ENCODE results near the gene RFX7.
"Not testable (repeated sequence)": the region's sequence is repeated elsewhere in the genome, so short reads cannot be mapped to it uniquely, and the experiment has no call there.

Gene RFX7

GRCh38 chr15:56243163-56244037, at the start of gene RFX7:
Gene RFX7 (minus strand): TSS chr15:56243879. CDS start chr15:56243285, 594 bp downstream.
- peak; percentile 19 for DNase-seq

GRCh38 chr15:56292546-56293316, 49.1 kb upstream of the RFX7 start:
- DNase-seq = no peak

GRCh38 chr15:56291741-56292140, 48.1 kb upstream of the RFX7 start:
- no peak for DNase-seq

DNA sequence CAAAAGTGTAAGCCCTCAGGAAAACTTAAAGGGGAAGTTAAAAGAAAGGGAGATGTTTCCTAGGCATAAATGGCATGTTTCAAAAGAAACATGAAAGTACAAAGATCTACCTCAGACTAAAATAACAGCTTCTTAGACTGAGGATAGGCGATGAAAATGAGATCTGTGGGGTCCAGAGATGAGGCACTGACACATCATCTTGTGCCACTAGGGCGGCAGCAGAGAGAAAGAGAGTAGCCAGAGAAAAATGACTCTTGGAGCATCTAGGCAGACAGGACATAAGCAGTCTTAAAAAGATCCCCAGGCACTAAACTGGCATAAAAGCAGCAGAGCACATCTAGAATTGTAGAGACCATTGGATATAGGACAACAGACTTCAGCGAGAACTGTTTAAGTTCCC, 42.5 kb upstream of the RFX7 start:
- no peak for DNase-seq

DNA sequence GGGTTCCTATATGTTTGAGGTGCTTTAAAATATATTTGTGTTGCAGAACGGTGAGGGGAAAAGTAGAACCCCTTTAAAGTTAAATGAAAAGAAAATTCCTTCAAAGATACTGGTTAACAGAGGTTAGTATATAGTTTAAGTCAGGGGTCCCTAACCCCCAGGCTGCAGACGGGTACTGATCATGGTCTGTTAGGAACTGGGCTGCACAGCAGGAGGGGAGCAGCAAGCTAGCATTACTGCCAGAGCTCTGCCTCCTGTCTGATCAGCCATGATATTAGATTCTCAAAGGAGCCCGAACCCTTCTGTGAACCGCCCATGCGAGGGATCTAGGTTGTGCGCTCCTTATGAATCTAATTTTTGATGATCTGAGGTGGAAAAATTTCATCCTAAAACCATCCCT, 37.5 kb upstream of the RFX7 start:
- no peak for DNase-seq

GRCh38 chr15:56273724-56274123, 30.0 kb upstream of the RFX7 start:
- DNase-seq = no peak

DNA sequence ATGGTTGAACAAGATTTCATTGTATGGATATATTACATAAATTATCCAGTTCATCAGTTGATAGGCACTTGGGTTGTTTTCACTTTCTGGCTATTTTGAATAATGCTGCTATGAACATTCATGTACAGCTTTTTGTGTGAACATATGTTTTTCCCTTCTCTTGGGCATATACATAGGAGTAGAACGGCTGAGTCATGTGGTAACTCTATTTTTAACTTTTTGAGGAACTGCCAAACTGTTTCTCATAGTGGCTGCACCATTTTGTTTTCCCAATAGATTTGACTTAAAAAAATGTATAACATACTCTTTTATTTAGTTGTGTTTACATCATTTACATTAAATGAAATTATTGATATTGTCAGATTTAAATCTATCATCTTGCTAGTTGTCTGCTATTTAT, 28.8 kb upstream of the RFX7 start:
- DNase-seq = no peak

- DNase-seq = not testable (repeated sequence)
Measured at GRCh38 chr15:56266465-56266864, 22.8 kb upstream of the RFX7 start.

DNA sequence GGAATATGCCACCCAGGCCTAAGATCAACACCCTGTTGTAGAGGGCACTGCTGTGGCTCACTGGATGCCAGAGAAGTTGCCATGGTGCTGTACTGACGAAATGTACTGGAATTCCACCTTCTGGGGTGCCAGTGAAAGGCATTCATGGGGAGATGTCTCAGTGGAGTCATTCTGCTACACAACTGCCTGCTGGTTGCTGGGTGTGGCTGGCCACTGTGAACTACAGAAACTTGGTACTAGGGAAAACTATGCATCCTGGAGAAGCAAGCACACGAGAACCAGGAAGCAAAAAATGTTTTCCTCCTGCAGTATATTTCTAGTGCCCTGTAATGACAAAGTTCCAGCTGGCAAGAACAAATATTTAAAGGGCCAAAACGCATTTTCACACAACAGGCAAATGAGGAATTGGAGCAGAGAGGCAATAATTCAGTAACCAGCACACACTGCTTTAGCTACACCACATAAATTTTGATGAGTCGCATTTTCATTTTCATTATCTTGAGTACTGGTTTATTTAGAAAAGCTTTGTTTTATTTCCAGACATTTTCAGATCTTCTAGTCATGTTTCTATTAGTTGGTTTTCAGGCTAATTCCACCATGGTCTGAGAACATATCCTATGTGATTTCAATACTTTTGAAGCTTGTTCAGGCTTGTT, 18.3 kb upstream of the RFX7 start:
- no peak for DNase-seq

GRCh38 chr15:56257306-56257705, 13.6 kb upstream of the RFX7 start:
- DNase-seq = not testable (repeated sequence)

GRCh38 chr15:56254265-56254664, 10.6 kb upstream of the RFX7 start:
- no peak for DNase-seq

DNA sequence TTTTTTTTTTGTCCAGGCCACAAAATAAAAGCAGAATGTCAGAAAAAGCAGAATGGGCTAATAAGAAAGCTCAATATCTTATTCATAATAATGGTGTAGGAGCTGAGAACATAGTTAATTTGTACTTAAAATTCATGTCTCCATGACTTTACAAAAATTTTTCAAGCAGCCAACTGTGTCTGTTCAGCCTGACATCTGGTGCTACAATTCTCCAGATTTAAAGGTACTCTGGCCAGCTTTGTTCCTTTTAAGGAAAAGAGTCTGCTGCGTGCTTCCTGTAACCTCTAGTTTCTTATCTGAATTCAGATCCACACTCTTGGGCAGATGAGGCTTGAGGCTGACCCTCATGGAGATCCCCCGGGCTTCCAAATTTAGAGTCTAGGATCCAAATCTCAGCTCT, 8.7 kb upstream of the RFX7 start:
- DNase-seq = no peak

DNA sequence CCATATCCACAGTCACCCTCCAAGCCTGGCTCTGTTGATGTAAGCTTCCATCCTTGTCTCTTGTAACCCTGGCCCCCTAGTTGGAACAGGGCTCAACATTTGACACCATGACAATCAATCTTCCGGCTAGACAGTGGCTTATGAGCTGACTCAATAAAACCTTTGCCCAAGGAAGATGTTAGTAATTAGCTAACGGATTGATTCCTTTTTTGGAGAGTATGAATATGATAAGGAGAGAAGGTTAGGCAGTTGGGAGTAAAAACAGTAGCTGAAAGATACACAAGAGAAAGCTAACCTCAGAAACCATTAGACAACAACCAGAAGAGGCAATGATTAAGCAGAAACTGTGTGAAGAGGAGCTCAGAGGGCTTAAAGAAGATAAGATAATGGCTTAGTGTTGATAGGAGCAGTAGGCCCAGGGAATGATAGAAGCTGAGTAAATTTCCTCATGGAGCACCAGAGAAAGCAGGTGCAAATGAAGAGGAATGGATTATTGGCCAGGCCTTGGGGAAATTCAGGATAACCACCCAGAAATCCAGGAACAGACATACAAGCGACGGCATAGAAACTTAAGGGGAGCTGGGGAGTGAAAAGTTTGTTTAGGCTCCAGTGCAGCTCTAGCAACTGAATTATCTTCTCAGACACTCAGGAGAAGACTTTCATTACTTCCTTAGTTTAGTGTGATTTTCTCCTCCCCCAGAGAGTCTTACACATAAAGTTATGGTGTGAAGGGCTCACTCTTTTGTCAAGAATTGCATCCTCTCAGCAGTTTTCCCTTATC, 7.8 kb upstream of the RFX7 start:
- DNase-seq = no peak

DNA sequence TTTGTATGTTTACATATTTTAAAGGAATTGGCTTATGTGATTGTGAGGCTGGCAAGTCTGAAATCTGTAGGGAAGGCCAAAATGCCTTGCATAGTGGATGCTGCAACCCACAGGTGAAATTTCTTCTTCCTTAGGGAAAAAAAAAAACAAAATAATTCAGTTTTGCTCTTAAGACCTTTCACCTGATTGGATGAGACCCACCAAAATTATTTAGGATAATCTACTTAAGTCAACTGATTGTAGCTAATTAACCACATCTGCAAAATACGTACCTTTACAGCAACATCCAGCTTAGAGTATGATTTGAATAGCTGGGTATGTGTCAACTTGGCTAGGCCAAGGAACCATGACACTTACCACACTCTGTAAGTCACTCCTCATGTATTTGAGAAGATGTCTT, 6.9 kb upstream of the RFX7 start:
- DNase-seq = no peak

- no peak for DNase-seq
Measured at GRCh38 chr15:56249092-56249491, 5.4 kb upstream of the RFX7 start.

GRCh38 chr15:56248311-56248992, 4.8 kb upstream of the RFX7 start:
- no peak for DNase-seq

DNA sequence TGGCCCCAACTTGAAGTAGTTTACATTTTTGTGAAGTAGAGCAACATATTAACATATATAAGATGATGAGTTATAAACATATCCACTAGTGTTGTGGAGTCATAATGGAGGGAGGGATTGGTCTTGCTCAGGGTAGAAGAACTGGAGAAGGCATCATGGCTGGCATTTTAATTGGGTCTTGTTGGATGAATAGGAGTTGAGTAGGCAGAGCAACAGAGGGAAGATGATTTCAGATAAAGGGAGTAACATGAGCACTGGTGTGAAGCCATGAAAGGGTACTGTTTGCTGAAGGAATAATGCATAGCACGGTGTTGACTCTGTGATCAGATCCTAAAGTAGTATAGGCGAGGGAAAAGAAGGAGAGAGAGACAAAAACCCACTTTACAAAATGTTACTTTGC, 3.6 kb upstream of the RFX7 start:
- DNase-seq = no peak

- DNase-seq = peak; percentile 50
Measured at GRCh38 chr15:56245871-56246814, 2.5 kb upstream of the RFX7 start.

DNA sequence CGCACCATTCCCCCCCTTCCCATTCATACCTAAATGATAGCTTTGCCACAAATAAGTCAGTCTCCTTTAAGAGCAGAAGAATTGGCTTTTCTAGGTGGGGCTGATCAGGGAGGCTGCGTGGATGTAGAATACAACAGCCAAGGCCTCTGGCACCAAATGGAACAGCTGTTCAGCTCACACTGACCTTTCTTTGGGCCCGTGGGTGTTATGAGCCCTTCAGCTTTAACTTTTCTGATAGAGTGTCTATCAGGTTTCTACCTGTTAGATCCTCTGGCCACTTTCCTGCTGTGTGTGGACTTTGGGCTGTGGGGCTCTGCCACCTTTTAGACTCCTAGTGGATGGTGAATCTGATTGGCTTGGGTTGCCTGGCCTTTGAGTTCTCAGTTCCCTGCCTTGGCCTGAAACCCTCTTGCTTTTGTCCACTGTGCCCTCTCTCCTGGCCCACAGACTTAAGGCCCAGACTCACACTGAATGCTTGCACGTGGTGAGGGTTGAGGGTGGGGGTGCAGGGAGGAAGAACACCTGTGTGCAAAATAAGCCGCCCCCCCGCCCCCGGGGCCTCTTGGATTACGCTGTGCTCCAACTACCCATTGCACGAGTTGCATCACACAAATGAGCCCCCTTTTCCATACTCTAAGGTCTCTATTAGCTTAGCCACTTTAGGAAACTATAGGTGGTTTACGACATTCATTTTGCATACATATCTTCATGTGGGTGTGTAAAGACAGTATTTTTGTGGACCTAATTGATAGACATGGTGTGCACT, 1.3 kb upstream of the RFX7 start:
- DNase-seq = no peak

All from NCI-H2081 treated with DMSO at 0.1 percent for 48 hours (cell line).